PC-9 (cell line): Measurements from ENCODE around the gene RAB28. TPM values are rescaled to one million over a fixed set of nuclear protein-coding genes. Genes with fewer than 3 reads are reported as not detected.
A peak's percentile ranks its signal among the peaks of the same experiment; 100 is the strongest.

Experiments used
- BruUV-seq: library from RNA; stranded (reverse); fragments of 400-500 nt; replicated peaks from 2 replicates; lab custom pipeline; 2021; lab: Mats Ljungman, UMichigan
- CTCF ChIA-PET: fragments of 300-600 bp; sonication (Branson Sonifier 250); formaldehyde crosslinking; loops from one replicate; lab custom pipeline; 2022; ENCODE audit warnings: antibody characterized with exemption; lab: Charles Lee
- POLR2A ChIA-PET: fragments of 300-600 bp; sonication (Branson Sonifier 250); formaldehyde crosslinking; loops from one replicate; lab custom pipeline; 2022; ENCODE audit warnings: antibody characterized with exemption; ENCODE audit not compliant: unreplicated experiment; lab: Charles Lee
- DNase-seq, 2 experiments: peaks; one replicate each; pipeline versions ENCODE4 v3.0.0 to v3.0.0-alpha.2; 2015 to 2022; ENCODE audit warnings: mixed read lengths in 1 of 2
- H2AFZ ChIP-seq: fragments of 200-600 bp; sonication (generic); 2 replicates; pipeline ENCODE4 v1.8.1; 2017; ENCODE audit warnings: antibody characterized with exemption
- H3F3A ChIP-seq: fragments of 200-600 bp; sonication (generic); 2 replicates; pipeline ENCODE4 v1.8.1; 2017; ENCODE audit warnings: antibody characterized with exemption, mild to moderate bottlenecking, low read depth; ENCODE audit not compliant: insufficient read depth
- H3K27ac ChIP-seq: fragments of 200-600 bp; sonication (generic); 2 replicates; pipeline ENCODE4 v1.6.1; 2016; ENCODE audit warnings: mixed run types
- H3K27me3 ChIP-seq: fragments of 200-600 bp; sonication (generic); 2 replicates; pipeline ENCODE4 v1.6.1; 2016; ENCODE audit warnings: low read depth, mixed run types; ENCODE audit not compliant: insufficient read depth
- H3K36me3 ChIP-seq: fragments of 200-600 bp; sonication (generic); 2 replicates; pipeline ENCODE4 v1.6.1; 2016; ENCODE audit warnings: low read depth, mixed run types
- H3K4me1 ChIP-seq: fragments of 200-600 bp; sonication (generic); replicated peaks from 2 replicates; pipeline ENCODE4 v1.6.1; 2016; ENCODE audit warnings: mixed run types; ENCODE audit not compliant: insufficient read depth
- H3K4me2 ChIP-seq: fragments of 200-600 bp; sonication (generic); 2 replicates; pipeline ENCODE4 v1.6.1; 2017; ENCODE audit warnings: mixed run types
- H3K4me3 ChIP-seq: fragments of 200-600 bp; sonication (generic); 2 replicates; pipeline ENCODE4 v1.6.1; 2016; ENCODE audit warnings: mixed run types
- H3K79me2 ChIP-seq: fragments of 200-600 bp; sonication (generic); 2 replicates; pipeline ENCODE4 v1.6.1; 2017; ENCODE audit warnings: low read depth, mixed run types
- H3K9me2 ChIP-seq: fragments of 200-600 bp; sonication (generic); 2 replicates; pipeline ENCODE4 v1.8.1; 2017; ENCODE audit warnings: mild to moderate bottlenecking; ENCODE audit not compliant: insufficient read depth
- H3K9me3 ChIP-seq: fragments of 200-600 bp; sonication (generic); 2 replicates; pipeline ENCODE4 v1.8.1; 2016; ENCODE audit warnings: low read depth; ENCODE audit not compliant: insufficient read depth
- H4K20me1 ChIP-seq: fragments of 200-600 bp; sonication (generic); 2 replicates; pipeline ENCODE4 v1.8.1; 2017; ENCODE audit not compliant: insufficient read depth
- EZH2 ChIP-seq: fragments of 200-600 bp; sonication (generic); IDR thresholded peaks from 2 replicates; pipeline ENCODE4 v1.8.0; 2017; ENCODE audit warnings: antibody characterized with exemption, low read depth
- intact Hi-C: fragments of 100-400 bp; cut with micrococcal nuclease; formaldehyde crosslinking; loops from one replicate; pipeline ENCODE4 v1.10.0; 2022; ENCODE audit not compliant: unreplicated experiment
- total RNA-seq: library from RNA; stranded (reverse); gene quantifications from 2 replicates; pipeline ENCODE4 v1.2.3, GENCODE V29; 2021
- TF ChIP-seq, protein P1 (sequence below): fragments of 200-600 bp; sonication (generic); conservative IDR thresholded peaks from 2 replicates; pipeline ENCODE4 v1.6.1; 2017; ENCODE audit warnings: mixed run types, antibody characterized with exemption, mild to moderate bottlenecking, moderate library complexity

Gene RAB28
- total RNA-seq, 1 experiment from 2014 or later = 17.5 TPM

DNA sequence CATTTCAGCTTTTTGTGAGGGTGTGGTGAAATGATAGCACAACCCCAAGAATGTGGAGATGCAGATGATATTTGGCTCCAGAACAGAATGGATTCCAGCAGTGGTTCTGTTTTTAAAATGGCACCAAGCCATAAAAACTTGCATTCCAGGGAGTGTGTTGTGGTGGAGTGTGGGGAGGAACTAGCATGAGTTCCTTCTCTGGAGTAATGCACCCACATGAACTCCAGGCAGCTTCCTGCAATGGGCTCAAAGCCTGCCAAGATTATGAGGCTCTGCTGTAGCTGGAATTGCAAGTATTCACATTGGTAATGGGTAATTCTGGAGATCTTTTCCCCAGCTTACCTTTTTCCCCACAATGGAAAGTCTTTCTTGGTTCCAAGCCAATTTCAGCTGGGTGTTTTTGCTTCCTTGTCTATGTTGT lies 161.4 kb downstream of the RAB28 start:
- Histone ChIP-seq H3K4me2 (no peak overlapping the region), H3K79me2 (no peaks in the 10 kb centered on the region), H4K20me1 (no peaks in the 10 kb centered on the region), H3K9me2 (no peaks in the 10 kb centered on the region), H3F3A (no peaks in the 10 kb centered on the region), H3K27ac (no peak overlapping the region), H3K36me3 (no peaks in the 10 kb centered on the region), H3K9me3 (no peaks in the 10 kb centered on the region), H3K4me1 (no peaks in the 10 kb centered on the region), H2AFZ (no peak overlapping the region), H3K4me3 (no peak overlapping the region), H3K27me3 (no peaks in the 10 kb centered on the region)
- intact Hi-C loops = loop anchor here (10.0 kb wide), 1 partner anchor 72 kb away; no protein-coding TSS in a partner anchor
- CTCF ChIA-PET = no interaction called here
- POLR2A ChIA-PET = interaction anchor here (0.6 kb wide), 1 partner anchor 161 kb away, joined by 3 read pairs; no protein-coding TSS in a partner anchor
- BruUV-seq = no TSS peak
- TF ChIP-seq EZH2 = no peak
- TF ChIP-seq, protein P1, sequence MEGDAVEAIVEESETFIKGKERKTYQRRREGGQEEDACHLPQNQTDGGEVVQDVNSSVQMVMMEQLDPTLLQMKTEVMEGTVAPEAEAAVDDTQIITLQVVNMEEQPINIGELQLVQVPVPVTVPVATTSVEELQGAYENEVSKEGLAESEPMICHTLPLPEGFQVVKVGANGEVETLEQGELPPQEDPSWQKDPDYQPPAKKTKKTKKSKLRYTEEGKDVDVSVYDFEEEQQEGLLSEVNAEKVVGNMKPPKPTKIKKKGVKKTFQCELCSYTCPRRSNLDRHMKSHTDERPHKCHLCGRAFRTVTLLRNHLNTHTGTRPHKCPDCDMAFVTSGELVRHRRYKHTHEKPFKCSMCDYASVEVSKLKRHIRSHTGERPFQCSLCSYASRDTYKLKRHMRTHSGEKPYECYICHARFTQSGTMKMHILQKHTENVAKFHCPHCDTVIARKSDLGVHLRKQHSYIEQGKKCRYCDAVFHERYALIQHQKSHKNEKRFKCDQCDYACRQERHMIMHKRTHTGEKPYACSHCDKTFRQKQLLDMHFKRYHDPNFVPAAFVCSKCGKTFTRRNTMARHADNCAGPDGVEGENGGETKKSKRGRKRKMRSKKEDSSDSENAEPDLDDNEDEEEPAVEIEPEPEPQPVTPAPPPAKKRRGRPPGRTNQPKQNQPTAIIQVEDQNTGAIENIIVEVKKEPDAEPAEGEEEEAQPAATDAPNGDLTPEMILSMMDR = no peak
- DNase-seq = peak in 1 of 2 experiments; percentile 41

Other genes with a start within 250 kb of the RAB28 start
- not detected in 2 replicates for gene NKX3-2, start 60.2 kb upstream of the RAB28 start, total RNA-seq
- 33.6 and 40.4 TPM in 2 replicates for gene BOD1L1, start 143.4 kb upstream of the RAB28 start, total RNA-seq